ENCODE results near the gene WFDC12.

GRCh38 chr20:45124365-45124764 lies at the start of gene WFDC12:
- no peak for TF ChIP-seq CTCF (IDR thresholded peaks at IDR 0.05)
- no peak for TF ChIP-seq EZH2 (IDR thresholded peaks at IDR 0.05; ENCODE audit: borderline replicate concordance, insufficient read depth, low read depth, low read length, poor library complexity, severe bottlenecking)

Measured in B cell (primary cell).